SH-SY5Y (cell line): ENCODE measurements around the gene KERA.

Source experiments
- GATA2 ChIP-seq: IDR thresholded peaks from 2 replicates; pipeline ENCODE4 v1.6.1; 2011; ENCODE audit warnings: mild to moderate bottlenecking, low read depth, low read length
- GATA3 ChIP-seq: IDR thresholded peaks from 2 replicates; pipeline ENCODE4 v1.6.1; 2011; ENCODE audit warnings: low read depth, mild to moderate bottlenecking, low read length, moderate library complexity

The KERA gene

GRCh38 chr12:91052026-91052425, 5.8 kb downstream of the KERA start:
- TF ChIP-seq GATA2 (no peak), GATA3 (no peak)

DNA sequence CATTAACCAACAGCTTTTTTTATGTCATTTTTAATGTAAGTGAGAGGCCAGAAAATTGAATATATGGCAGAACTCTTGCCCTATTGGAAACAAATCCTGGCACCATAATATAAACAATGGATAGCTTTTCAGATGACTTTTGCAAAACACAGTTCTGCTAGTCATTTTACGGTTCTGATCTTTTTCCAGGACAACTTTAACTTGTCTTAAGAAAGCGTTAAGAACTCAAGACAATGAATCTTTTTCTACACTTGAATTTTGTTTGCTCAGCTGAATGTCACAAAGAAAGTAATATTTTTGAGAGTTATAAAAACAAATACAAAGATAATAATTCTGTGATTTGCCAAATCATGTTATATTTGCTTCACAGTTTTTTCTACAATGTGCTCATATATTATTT, 13.2 kb downstream of the KERA start:
- TF ChIP-seq GATA3 (no peak), GATA2 (no peak)

GRCh38 chr12:91043408-91043807, 14.4 kb downstream of the KERA start:
- no peak for TF ChIP-seq GATA2
- no peak for TF ChIP-seq GATA3

DNA sequence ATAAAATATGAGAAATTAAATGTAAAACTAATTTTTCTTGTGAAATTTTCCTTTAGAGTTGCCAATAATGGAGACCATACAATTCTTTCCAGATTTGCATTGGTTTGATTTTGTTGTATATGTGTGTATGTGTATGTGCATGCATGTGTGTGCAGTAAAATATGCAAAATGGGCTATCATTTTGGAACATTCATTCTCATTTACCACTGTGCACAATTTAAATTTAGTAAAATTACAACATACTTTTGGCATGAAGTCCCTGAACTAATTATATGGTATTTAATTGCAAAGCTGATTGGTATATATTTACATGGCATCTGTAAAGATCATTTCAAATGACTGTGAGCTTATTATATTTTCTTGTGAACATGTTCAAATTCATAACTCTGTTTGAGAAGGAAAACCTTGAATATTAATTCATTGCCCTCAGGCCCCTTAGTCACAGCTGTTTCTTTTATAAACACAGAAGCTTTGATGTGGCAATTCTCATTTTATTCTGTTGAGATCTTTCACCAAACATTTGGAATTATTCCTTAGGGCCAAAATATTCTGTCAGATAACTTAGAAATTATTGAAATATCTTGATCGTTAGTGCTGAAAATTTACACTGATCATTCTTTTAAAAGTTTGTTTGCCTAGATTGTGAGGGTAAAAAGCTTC, 17.6 kb downstream of the KERA start:
- no peak for TF ChIP-seq GATA2
- no peak for TF ChIP-seq GATA3

DNA sequence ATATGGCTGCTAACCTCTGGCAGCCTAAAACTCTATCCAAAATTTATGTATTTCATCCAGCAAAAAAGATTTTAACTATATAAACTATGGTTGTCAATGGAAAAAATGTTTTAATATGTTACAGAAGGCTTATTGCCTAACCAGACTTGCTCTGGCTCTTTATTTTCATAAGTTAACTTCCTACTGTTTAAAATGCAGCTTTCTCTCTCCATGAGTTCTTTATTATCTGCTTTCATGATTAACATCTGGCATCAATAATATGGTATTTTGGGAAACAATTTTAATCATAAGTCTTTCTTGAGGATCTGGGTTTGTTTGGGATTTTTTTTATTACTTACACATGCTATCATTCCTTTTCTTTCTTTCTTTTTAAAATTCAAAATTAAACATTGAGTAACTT, 20.5 kb downstream of the KERA start:
- TF ChIP-seq GATA3 (no peak), GATA2 (no peak)

DNA sequence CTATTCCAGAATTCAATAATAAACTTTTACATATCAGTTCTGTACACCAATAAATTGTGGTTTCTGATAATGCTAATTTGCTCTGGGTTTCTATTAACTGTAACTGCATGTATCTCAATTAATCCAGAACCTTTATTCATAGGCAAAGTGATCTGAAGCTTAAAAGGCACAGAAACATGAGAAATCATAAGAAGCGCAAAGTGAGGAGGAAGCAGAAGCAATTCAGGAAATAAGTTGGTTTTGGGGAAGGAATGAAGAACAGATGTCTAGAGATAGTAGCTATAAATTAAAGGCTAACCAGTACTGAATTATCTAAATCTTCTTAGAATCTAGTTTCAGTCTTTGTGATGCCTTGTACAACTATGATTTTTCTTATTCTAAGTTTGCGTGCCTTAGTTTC, 24.6 kb downstream of the KERA start:
- TF ChIP-seq GATA2 (no peak), GATA3 (no peak)

- TF ChIP-seq GATA2 (no peak), GATA3 (no peak)
Measured at GRCh38 chr12:91023326-91024004, 34.4 kb downstream of the KERA start.

GRCh38 chr12:91021076-91021475, 36.7 kb downstream of the KERA start:
- TF ChIP-seq GATA3 (no peak), GATA2 (no peak)

DNA sequence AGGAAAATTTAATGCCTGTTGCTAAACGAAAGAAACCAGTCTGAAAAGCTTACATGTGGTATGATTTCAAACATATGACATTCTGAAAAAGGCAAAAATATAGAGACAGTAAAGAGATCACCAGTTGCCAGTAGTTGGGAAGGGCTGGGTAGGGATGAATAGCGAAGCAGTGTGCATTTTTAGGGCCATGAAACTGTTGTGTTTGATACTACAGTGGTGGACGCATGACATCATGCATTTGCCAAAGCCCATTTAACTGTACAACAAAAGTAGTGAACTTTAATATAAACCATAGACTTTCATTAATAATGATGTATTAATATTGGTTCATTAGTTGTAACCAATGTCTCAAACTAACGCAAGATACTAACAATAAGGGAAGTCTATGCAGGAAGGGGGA, 38.4 kb downstream of the KERA start:
- no peak for TF ChIP-seq GATA2
- no peak for TF ChIP-seq GATA3

DNA sequence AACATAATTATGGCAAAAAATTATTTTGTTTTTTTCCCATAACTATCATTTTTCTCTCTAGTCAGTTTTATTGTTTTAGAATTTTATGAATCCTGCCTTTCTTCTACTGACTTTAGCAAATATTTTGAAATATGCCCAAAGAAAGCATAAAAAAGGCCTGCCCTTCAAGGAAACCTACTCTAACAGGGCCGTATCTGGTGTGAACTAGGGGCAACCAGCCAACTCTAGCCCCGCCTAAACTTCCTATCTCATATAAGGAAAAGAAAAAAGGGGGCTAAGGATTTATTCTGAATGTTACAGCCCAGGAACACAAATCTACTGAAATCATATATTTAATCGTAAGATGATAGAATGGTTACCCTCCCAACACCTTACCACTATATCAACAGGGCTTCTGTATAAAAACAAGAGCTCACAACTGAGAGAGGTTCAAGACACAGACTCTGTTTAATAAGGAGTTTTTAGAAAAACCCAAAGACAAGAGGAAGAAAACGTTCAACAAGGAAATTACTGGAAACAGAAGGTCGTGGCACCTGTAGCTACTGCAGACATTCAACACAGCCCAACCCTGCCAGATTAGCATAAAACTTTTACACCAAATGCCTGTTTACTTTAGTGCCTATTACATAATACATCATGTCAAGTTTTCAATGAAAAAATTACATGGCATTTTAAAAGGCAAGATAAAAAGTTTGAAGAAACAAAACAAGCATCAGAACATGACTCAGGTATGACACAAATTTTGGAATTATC, 40.1 kb downstream of the KERA start:
- no peak for TF ChIP-seq GATA2

GRCh38 chr12:91017043-91017442, 40.8 kb downstream of the KERA start:
- no peak for TF ChIP-seq GATA3
- TF ChIP-seq GATA2: no peak

- no peak for TF ChIP-seq GATA3
- no peak for TF ChIP-seq GATA2
Measured at GRCh38 chr12:91009319-91009950, 48.4 kb downstream of the KERA start.

DNA sequence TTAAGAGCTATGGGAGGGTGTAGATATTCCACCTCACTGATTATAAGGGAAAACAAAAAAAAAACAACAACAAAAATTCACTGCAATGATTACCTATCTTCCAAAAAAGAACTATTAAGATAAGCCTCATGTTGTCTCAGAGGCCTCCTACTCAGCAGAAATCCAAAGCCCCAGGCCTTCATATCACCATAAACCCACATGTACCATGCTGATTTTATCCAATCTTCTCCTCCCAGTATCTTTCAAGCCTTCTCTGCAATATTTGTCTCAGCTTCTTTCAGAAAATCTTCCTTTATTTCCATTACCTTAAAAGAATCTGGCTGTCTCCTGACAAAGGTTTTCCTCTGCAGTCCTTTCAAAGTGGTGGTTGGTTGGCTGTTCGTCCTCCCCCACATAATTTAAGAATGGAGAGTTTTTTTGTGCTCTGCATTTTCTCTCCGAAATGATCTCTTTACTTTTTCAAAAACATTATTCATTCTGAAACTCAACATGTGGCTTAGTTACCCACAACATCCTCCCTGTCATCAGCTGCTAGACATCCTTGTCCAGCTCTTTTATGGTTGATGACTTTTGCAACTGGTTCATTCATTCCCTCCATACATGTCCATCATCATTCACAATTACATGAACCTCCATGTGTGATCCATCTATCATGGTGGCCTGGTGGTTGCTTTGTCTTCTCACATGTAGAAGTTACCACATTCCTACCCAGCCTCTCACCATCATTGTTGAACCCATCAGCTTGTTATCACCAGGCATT, 50.1 kb downstream of the KERA start:
- TF ChIP-seq GATA2 (no peak), GATA3 (no peak)

GRCh38 chr12:91004872-91005271, 53.0 kb downstream of the KERA start, which contains the start of gene EPYC:
TSS of gene EPYC (minus strand) at chr12:91004972. CDS start at chr12:91002565, 2,407 bp downstream.
- no peak for TF ChIP-seq GATA2
- TF ChIP-seq GATA3: no peak

- TF ChIP-seq GATA3 (no peak), GATA2 (no peak)
Measured at GRCh38 chr12:91003737-91004136, 54.1 kb downstream of the KERA start.
